HTERT RPE-1 (cell line): Measurements from ENCODE around the gene RBM39.
"Not testable (repeated sequence)": the region's sequence is repeated elsewhere in the genome, so short reads cannot be mapped to it uniquely, and the experiment has no call there.

Experiments used
- in situ Hi-C: fragments of 300-500 bp; cut with MboI; formaldehyde crosslinking; loops from 4 replicates; pipeline ENCODE4 v1.14.3; 2020; ENCODE audit warnings: low sequenced_read_pairs

The RBM39 gene

DNA sequence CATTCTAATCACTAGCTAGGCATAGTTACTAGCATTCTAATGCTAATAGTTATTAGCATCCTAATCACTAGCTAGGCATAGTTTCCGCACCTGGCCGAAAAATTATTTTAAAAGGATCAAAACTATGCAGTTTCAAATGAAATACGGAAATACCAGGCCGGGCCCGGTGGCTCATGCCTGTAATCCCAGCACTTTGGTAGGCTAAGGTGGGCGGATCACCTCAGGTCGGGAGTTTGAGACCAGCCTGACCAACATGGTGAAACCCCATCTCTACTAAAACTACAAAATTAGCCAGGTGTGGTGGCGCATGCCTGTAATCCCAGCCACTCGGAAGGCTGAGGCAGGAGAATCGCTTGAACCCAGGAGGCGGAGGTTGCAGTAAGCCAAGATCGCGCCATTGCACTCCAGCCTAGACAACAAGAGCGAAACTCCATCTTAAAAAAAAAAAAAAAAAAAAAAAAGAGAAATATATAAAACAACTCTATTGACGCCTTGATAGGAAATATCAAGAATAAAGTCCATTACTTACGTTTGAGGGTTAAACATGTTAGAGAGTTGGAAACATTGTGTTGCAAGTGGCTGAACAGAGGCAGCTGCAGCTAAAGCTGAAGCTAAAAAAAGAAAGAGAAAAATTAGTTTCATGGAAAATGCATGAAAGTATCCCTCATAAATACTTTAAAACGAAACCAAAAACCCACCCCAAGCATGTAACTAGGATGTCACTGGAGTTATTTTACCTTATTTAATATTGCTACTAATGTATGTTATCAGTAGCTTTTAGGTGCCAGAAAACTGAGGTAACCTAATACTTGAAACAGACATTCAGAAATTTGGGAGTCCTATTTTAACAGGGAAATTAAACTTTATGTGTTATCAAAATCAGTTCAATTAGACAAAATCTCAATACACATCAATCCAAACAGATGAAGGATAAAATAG is 35.2 kb downstream of the RBM39 start:
- in situ Hi-C loops = not testable (repeated sequence)

DNA sequence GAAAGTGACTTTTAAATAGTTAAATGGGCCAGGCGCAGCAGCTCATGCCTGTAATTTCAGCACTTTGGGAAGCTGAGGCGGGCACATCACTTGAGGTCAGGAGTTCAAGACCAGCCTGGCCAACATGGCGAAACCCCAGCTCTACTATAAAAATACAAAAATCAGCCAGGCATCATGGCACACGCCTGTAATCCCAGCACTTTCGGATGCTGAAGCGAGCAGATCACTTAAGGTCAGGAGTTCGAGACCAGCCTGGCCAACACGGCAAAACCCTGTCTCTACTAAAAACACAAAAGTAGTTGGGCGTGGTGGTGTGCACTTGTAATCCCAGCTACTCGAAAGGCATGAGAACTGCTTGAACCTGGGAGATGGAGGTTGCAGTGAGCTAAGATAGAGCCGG is 36.2 kb downstream of the RBM39 start:
- in situ Hi-C loops = not testable (repeated sequence)

DNA sequence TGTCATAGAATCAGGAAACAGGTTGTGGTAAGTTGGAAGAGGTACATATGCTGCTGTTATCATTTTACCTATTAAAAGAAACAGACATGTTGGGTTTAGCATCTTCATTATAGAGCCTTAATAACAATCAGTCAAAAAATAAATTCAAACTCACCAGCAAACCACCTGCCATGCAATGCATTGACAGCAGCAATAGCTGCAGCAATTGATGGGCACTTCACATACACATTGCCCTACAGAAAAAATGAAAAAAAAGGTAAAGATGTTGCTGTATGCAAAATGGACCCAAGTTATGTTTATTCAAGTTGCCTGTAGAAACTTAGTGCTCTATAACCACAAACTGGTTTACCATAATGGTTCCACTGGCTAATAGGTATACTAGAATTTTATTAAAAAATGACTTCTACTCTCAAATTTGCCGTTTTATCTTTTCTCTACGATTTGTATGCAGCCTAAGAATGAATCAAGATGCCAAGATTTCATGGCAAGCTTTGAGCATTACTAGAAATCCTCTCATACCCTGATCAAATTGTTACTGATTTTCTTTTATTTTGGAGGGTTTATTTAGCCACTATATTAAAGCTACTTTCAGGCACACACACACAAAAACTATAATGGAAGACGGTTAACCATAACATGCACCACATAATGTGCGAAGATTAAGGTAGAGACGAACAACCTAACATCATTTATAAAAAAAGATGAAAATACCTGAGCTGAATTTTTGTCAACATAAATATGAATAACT is 37.4 kb downstream of the RBM39 start:
- in situ Hi-C loops = no loop called here

DNA sequence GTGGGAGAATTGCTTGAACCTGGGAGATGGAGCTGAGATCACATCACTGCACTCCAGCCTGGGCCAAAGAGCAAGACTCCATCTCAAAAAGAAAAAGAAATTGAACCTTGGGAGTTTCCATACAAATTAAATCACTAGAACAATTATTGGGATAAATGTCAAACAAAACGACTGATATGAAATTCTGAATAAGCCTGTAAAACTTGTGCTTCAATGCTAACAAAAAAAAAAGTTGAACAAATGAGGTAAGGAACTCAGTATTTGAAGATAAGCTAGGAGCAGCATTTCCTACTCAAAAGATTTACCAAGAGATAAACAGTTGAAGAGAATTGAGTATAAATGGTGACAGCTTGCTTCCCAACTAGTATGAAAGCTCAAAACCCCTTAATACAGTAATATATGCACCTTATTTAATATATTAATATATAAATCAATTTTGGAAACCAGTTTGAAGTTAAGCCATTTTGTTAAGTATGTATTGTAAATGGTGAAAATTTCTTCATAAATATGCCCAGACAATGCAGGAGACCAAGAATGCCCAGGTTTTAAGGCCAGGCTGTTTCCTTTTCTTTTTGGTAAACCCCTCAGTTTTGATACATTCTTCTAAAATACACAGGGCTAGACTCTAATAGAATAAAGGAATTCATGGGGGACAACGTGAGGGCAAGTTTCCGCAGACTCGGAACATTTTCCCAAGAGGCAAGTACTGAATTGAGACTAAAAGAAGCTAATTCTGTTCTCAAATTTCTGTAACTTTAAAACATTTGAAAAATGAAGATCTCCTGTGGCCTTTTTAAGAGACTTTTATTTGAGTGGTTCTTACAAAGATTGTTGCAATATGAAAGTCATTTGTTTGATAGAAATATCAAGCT is 39.0 kb downstream of the RBM39 start:
- in situ Hi-C loops = no loop called here

DNA sequence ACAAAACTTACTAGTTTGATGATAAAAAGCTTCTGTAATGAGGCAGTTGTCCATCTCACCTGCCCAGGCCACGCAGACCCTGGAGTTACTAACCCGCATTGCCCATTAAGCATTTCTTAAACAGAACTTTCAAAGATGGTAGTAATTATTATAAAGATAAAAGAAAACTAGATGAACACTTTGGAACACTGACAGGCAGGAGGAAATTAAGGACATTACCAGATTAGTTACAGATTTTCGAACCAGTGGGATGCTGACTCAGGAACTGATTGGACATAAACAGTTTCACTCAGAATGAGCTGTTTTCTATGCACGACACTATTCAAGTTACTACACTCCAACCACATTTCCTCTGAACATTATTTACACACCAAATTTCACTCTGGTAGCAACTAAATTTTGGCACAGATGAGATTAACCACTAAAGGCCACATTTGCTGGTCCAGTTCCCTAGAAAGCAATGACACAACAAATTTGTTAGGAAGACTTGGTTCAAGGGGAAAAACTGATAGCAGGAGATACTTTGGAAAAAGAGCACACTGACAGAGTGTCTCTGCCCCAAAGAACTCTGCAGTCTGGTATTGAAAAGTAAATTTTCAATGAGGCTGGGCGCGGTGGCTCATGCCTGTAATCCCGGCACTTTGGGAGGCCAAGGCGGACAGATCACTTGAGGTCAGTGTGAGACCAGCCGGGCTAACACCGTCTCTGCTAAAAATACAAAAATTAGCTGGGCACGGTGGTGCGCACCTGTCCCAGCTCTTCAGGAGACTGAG is 39.8 kb downstream of the RBM39 start:
- in situ Hi-C loops = no loop called here

DNA sequence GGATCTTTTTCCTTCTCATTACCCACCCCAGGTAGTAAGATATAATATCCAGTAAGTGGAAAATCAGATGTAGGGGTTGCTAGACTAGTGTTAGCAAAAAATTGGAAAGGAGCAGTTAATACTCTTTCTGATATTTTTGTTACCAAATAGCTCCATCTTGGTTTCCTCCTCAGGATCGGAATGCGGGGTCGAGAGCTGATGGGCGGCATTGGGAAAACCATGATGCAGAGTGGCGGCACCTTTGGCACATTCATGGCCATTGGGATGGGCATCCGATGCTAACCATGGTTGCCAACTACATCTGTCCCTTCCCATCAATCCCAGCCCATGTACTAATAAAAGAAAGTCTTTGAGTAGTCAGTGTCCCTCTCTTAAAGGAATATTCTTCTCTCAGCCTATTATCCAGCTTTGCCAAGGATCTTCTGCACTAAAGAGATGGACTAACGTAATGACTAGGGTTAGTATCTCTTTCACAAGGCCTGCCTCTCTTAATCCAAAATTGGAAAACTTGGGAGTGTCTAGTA is 41.4 kb downstream of the RBM39 start:
- in situ Hi-C loops = no loop called here

DNA sequence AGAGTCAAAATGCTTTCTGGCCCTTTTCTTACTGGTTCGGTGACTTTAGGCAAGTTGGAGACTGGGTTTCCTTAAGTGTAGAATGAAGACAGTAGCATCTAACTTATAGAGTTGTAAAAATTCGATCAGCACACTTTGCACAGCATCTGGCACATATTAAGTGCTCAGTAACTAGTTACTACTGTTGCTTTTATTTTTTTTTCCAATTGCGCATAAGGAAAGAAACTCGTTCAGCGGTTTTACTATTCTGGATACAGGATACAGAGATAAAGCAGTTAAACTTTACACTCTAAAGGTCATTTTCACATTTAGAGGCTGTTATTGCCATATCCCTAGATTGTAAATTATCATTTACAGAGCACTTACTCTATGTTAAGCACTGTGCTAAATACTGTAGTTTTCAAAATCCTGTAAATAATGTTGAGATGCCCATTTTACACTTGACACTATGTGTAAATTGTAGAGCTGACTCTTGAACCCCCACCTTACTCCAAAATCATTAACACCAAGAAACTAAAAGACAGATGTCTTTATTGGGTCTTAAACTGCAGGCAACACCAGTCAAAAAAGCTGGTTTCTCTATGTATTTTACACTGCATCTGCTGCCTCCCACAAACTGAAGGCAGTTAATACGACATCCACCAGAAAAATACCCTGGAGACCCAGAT is 42.0 kb downstream of the RBM39 start:
- in situ Hi-C loops = no loop called here

DNA sequence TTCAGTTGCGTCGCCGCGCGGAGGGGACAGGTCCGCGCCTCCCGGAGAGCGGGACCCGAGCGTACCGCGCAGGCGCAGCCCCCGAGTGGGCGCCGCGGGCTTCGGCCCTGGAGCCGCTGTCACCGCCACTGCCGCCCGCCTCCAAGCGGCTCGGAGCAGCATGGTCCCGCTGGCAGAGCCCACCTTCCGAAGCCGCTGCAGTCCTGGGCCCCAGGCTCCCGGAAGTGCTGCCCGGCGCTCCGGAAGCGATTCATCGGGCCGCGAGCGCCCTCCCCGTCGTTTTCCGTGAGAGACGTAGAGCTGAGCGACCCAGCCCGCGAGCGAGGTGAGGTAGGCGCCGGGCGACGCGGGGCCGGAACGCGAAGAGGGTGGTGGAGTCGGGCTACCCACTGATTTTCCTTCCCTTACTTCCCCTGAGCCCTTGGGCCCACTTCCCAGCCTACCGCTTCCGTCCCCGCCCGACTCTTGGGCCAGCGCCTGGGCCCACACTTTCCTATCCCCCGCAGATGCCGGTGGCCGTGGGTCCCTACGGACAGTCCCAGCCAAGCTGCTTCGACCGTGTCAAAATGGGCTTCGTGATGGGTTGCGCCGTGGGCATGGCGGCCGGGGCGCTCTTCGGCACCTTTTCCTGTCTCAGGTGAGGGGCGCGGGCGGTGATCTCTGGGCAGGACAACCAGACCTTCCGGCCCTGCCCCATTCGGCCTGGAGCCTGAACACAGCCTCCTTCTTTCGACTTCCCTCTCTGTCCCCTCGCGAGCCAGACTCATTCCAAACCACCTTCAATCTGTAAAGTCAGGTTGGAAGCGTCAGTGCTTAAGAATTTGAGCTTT is 42.7 kb downstream of the RBM39 start, which contains the start of the genes NFS1 and ROMO1:
TSS of gene NFS1 (minus strand) at position 226 of the 830 bp plus-strand sequence. CDS start at position 162, 64 bp downstream.
TSS of gene ROMO1 (plus strand) at position 279 of the 830 bp plus-strand sequence. CDS start at position 507, 228 bp downstream.
- in situ Hi-C loops = no loop called here

DNA sequence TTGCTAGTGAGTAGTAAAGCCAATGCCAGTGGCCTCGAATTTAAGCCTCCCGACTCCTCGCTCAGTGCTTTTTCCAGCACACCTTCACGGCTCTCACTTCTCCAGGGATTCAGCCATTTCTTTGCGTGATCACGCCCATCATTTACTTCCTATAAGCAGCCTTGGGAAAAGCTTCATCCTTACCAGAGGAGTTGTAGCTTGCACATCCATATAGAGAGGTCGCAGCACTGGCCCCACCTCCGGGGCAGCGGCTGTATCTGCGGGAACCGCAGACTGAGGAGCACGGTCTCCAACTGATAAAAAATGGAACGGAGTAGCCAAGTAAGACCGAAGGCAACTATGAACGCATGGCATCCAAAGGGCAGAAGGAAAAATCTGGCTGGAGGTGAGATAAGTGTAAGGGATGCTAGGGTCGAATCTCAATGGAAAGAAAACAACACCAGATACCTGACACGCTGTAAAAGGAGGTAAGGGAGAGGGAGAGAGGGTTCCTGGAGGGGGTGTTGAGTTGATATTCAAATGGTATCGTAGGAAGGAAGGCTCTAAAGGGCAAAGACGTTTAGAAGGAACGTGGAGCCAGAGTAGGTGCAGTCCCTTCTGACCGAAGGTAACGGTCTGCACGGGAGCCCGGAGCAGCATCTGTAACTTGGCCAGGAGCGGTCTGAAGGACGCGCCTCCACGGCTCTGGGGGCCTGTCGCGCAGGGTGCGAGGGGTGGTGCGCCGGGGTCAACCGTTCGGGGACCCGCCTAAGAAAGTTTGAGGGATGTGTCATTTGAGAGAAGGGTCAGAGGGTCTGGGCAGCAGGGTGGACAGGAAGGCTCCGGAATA is 43.5 kb downstream of the RBM39 start:
- in situ Hi-C loops = no loop called here

DNA sequence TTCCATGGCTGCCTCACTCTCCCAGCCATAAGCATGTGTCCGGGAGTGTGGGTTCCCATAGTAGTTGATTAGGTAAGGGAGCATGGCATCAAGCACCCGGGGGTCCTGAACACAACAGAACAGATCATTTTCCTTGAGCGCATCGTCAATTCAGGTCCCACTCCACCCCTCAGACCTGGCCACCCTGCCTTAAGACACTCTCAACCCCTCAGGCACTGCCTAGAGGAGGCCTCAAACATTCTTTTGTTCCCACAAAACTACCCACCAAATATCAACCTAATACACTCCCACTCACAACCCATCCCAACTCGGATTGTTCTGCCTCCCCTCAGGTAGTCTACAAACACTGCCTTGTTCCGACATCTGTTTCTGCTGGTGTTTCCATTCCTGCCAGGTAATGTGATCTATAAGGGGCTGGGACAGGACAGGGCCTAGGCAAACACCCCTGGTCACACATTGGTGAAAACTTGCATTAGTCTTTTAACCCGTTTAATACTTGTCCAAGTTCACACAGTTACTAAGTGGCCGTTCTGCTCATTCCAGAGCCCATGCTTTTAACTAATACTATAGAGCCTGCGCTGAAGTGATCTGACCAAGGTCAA is 44.3 kb downstream of the RBM39 start:
- in situ Hi-C loops = no loop called here

DNA sequence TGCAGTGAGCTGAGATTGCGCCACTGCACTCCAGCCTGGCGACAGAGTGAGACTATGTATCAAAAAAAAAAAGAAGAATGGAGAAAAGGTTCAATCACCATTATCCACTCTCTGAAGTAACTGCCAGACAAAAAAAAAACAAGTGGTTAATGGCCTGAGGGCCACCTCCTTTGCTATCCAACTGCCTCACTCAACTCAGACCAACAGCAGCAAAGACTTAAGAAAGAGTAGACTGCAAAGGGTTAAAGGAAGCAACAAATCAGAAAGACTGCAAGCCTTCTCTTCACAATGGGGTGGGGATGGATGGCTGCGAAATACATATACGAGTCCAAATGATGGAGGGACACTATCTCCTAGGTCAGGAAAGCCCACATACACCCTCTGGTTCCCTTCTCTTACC is 46.1 kb downstream of the RBM39 start:
- in situ Hi-C loops = no loop called here

DNA sequence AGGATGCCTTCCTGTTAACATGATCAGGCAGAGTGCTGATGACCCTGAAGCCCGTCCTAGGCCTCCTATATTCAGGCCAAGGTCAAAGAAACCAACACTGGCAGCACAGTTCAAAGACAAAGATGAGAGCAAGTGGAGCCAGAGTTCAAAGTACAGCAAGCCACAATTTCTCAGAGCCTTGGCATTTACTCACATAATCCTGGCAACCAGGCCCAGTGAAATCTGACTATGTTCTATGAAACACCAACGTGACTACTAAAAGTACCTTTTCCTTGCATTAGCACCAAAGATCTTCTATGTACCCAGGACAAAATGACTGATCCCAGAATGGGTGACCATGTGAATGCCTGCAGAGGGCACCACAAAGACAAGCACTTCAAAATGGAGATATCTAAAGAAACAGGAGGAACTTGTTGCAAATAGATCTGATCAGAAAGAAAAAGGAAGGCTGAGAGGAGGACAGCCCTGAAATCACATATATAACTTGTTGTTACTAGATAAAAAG is 46.8 kb downstream of the RBM39 start:
- in situ Hi-C loops = no loop called here

DNA sequence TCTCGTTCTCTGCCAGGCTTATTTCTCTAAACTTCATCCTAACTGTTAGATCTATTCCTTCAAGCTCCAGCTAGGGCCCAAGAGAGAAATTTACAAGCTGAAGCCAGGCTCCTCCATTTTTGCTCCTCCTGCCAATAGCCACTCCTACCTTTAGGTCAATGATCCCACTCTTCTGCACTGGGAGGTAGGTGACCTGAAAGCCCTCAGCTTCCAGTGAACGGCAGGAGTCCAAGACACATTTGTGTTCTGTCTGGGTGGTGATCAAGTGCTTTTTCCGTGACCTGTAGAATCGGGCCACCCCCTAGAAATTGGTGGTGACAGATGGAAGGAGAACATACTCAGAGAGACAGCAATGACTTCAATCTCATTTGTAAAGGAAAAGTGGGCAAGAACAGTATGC is 51.8 kb downstream of the RBM39 start:
- in situ Hi-C loops = no loop called here

DNA sequence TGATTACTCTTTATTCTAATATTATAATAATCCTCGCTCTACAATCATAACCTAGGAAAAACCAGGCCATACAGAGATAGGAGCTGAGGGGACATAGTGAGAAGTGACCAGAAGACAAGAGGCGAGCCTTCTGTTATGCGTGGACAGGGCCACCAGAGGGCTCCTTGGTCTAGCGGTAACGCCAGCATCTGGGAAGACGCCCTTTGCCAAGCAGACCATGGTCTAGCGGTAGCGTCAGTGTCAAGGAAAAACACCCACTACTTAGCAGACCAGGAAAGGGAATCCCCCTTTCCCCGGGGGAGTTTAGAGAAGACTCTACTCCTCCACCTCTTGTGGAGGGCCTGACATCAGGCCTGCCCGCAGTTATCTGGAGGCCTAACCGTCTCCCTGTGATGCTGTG is 55.2 kb downstream of the RBM39 start:
- in situ Hi-C loops = not testable (repeated sequence)

DNA sequence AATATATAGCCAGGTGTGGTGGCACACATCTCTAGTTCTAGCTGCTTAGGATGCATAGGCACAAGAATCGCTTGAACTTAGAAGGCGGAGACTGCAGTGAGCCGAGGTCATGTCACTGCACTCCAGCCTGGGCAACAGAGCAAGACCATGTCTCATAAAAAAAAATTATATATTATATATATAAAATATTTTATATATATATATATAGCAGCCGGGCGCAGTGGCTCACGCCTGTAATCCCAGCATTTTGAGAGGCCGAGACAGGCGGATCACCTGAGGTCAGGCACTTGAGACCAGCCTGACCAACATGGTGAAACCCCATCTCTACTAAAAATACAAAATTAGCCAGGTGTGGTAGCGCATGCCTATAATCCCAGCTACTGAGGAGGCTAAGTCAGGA is 56.7 kb downstream of the RBM39 start:
- in situ Hi-C loops = not testable (repeated sequence)

DNA sequence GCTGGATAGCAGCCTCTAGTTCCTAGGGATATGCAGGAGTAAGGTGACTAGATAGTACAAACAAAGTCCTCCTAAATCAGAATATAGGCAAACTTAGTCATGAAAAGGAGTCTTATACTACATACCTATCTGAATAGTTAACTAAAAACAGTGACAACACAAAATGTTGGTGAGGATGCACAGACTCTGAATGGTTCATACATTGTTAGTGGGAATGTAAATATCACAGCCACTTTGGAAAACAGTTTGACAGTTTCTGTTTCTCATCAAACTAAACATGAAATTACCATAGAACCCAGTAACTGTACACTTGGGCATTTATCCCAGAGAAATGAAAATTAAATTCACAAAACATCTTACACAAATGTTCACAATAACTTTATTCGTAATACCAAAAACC is 60.1 kb downstream of the RBM39 start:
- in situ Hi-C loops = no loop called here
